Neural cell (in vitro differentiated cells): ENCODE results near the gene COL4A1. TPM values are rescaled to one million over a fixed set of nuclear protein-coding genes. Genes with fewer than 3 reads are reported as not detected.

Source experiments
- H2AFZ ChIP-seq: fragments of 200-600, 300-800 bp; sonication (generic), shearing (Covaris generic); 2 replicates; pipeline ENCODE4 v1.6.0; 2014; ENCODE audit warnings: low read depth, mild to moderate bottlenecking, antibody characterized with exemption, low read length, moderate library complexity
- H3F3A ChIP-seq: fragments of 200-600 bp; shearing (Covaris generic); 2 replicates; pipeline ENCODE4 v1.6.1; 2016; ENCODE audit warnings: mild to moderate bottlenecking, moderate library complexity, mixed read lengths, antibody characterized with exemption, low read length; ENCODE audit not compliant: insufficient read depth, poor library complexity, severe bottlenecking
- H3K27ac ChIP-seq: fragments of 200-600, 300-800 bp; sonication (generic), shearing (Covaris generic); 2 replicates; pipeline ENCODE4 v1.5.1; 2014; ENCODE audit warnings: mild to moderate bottlenecking, low read length, moderate library complexity
- H3K27me3 ChIP-seq: fragments of 300-800, 200-600 bp; sonication (generic), shearing (Covaris generic); 2 replicates; pipeline ENCODE4 v1.6.0; 2014; ENCODE audit warnings: mild to moderate bottlenecking, low read depth, low read length, moderate library complexity; ENCODE audit not compliant: insufficient read depth
- H3K36me3 ChIP-seq: fragments of 300-800, 200-600 bp; sonication (generic), shearing (Covaris generic); 2 replicates; pipeline ENCODE4 v1.5.1; 2014; ENCODE audit warnings: mild to moderate bottlenecking, antibody characterized with exemption, low read length, moderate library complexity; ENCODE audit not compliant: insufficient read depth
- H3K4me2 ChIP-seq: fragments of 300-800, 200-600 bp; sonication (generic), shearing (Covaris generic); 2 replicates; pipeline ENCODE4 v1.6.0; 2014; ENCODE audit warnings: mild to moderate bottlenecking, low read length
- H3K4me3 ChIP-seq: fragments of 300-800, 200-600 bp; sonication (generic), shearing (Covaris generic); 2 replicates; pipeline ENCODE4 v1.5.1; 2014; ENCODE audit warnings: mild to moderate bottlenecking, low read length, moderate library complexity
- H3K79me2 ChIP-seq: fragments of 200-600 bp; shearing (Covaris generic); replicated peaks from 2 replicates; pipeline ENCODE4 v1.6.0; 2014; ENCODE audit warnings: mild to moderate bottlenecking, low read length, moderate library complexity; ENCODE audit not compliant: insufficient read depth
- H3K9ac ChIP-seq: fragments of 300-800, 200-600 bp; sonication (generic), shearing (Covaris generic); 2 replicates; pipeline ENCODE4 v1.6.1; 2016; ENCODE audit warnings: mild to moderate bottlenecking, low read length, mixed read lengths
- H3K9me2 ChIP-seq: fragments of 200-600 bp; shearing (Covaris generic); 2 replicates; pipeline ENCODE4 v1.6.1; 2016; ENCODE audit warnings: mild to moderate bottlenecking, low read length, mixed read lengths; ENCODE audit not compliant: insufficient read depth
- H3K9me3 ChIP-seq: fragments of 200-600, 300-800 bp; sonication (generic), shearing (Covaris generic); 2 replicates; pipeline ENCODE4 v1.6.1; 2016; ENCODE audit warnings: mild to moderate bottlenecking, mixed run types, low read length, moderate library complexity, mixed read lengths
- H4K20me1 ChIP-seq: fragments of 200-600 bp; shearing (Covaris generic); 2 replicates; pipeline ENCODE4 v1.6.1; 2016; ENCODE audit warnings: mild to moderate bottlenecking, mixed run types; ENCODE audit not compliant: insufficient read depth
- EP300 ChIP-seq: fragments of 450-650 bp; conservative IDR thresholded peaks from 2 replicates; pipeline ENCODE4 v1.6.1; 2014; ENCODE audit warnings: antibody characterized with exemption, mild to moderate bottlenecking, moderate library complexity; ENCODE audit not compliant: poor library complexity, severe bottlenecking
- EZH2 ChIP-seq: fragments of 200-600, 300-800 bp; shearing (Covaris generic), sonication (generic); IDR thresholded peaks from 2 replicates; pipeline ENCODE4 v1.6.1; 2014; ENCODE audit warnings: antibody characterized with exemption, low read length, borderline replicate concordance, mild to moderate bottlenecking; ENCODE audit not compliant: insufficient read depth, poor library complexity, severe bottlenecking
- MXI1 ChIP-seq: fragments of 450-650 bp; conservative IDR thresholded peaks from 2 replicates; pipeline ENCODE4 v1.6.1; 2014; ENCODE audit warnings: antibody characterized with exemption, mild to moderate bottlenecking; ENCODE audit not compliant: poor library complexity, severe bottlenecking
- POLR2AphosphoS5 ChIP-seq: IDR thresholded peaks from 2 replicates; pipeline ENCODE4 v1.6.1; 2012
- RAD21 ChIP-seq: fragments of 450-650 bp; conservative IDR thresholded peaks from 2 replicates; pipeline ENCODE4 v1.6.1; 2014; ENCODE audit warnings: antibody characterized with exemption, mild to moderate bottlenecking, moderate library complexity
- SMC3 ChIP-seq: fragments of 450-650 bp; conservative IDR thresholded peaks from 2 replicates; pipeline ENCODE4 v1.6.1; 2014; ENCODE audit warnings: antibody characterized with exemption, mild to moderate bottlenecking, moderate library complexity; ENCODE audit not compliant: poor library complexity
- TAF1 ChIP-seq: IDR thresholded peaks from 2 replicates; pipeline ENCODE4 v1.6.1; 2012; ENCODE audit warnings: low read depth
- polyA plus RNA-seq: library from polyadenylated mRNA; depleted of rRNA; stranded (reverse); fragments of >200 nt; gene quantifications from 2 replicates; pipeline ENCODE4 v1.2.3, GENCODE V29; 2014
- TF ChIP-seq, protein P1 (sequence below): IDR thresholded peaks from 2 replicates; pipeline ENCODE4 v1.6.1; 2012; ENCODE audit warnings: borderline replicate concordance
- TF ChIP-seq, protein P2 (sequence below): fragments of 450-650 bp; IDR thresholded peaks from 2 replicates; pipeline ENCODE4 v1.5.1; 2014; ENCODE audit warnings: antibody characterized with exemption, mild to moderate bottlenecking, moderate library complexity; ENCODE audit not compliant: poor library complexity, severe bottlenecking

COL4A1 gene
- polyA plus RNA-seq, 1 donor from 2014 or later: 13.1 TPM

DNA sequence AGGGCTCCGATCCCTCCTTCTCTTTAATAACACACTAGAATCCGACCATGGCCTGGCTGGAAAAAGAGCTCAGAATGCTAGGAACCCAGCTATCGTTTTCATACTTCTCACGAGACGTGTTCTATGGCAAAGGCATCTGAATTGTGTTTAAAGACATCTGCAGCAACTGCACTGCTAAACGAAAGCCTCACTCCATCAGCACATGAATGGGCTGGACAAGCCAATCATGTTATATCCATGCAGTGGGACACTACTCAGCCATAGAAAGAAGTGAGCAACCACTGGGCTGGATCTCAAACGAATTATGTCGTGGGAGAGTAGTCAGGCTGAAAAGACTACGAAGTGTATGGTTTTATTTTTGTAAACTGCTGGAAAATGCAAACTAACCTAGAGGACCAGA lies 136.1 kb downstream of the COL4A1 start:
- Histone ChIP-seq H3K9me2 (no peaks in the 10 kb centered on the region), H3K27me3 (no peaks in the 10 kb centered on the region), H3K4me3 (no peak overlapping the region), H3K27ac (no peak overlapping the region), H4K20me1 (no peaks in the 10 kb centered on the region), H3K9me3 (peaks cover 5% of the 10 kb centered on the region), H3K36me3 (peaks cover 18% of the 10 kb centered on the region), H3K4me2 (no peak overlapping the region), H3K9ac (no peak overlapping the region), H3F3A (no peaks in the 10 kb centered on the region), H2AFZ (no peak overlapping the region), H3K79me2 (no peaks in the 10 kb centered on the region)
- TF ChIP-seq EZH2: no peak
- TF ChIP-seq EP300: no peak
- TF ChIP-seq SMC3: no peak
- TF ChIP-seq, protein P1, sequence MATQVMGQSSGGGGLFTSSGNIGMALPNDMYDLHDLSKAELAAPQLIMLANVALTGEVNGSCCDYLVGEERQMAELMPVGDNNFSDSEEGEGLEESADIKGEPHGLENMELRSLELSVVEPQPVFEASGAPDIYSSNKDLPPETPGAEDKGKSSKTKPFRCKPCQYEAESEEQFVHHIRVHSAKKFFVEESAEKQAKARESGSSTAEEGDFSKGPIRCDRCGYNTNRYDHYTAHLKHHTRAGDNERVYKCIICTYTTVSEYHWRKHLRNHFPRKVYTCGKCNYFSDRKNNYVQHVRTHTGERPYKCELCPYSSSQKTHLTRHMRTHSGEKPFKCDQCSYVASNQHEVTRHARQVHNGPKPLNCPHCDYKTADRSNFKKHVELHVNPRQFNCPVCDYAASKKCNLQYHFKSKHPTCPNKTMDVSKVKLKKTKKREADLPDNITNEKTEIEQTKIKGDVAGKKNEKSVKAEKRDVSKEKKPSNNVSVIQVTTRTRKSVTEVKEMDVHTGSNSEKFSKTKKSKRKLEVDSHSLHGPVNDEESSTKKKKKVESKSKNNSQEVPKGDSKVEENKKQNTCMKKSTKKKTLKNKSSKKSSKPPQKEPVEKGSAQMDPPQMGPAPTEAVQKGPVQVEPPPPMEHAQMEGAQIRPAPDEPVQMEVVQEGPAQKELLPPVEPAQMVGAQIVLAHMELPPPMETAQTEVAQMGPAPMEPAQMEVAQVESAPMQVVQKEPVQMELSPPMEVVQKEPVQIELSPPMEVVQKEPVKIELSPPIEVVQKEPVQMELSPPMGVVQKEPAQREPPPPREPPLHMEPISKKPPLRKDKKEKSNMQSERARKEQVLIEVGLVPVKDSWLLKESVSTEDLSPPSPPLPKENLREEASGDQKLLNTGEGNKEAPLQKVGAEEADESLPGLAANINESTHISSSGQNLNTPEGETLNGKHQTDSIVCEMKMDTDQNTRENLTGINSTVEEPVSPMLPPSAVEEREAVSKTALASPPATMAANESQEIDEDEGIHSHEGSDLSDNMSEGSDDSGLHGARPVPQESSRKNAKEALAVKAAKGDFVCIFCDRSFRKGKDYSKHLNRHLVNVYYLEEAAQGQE: no peak
- TF ChIP-seq TAF1: no peak
- TF ChIP-seq, protein P2, sequence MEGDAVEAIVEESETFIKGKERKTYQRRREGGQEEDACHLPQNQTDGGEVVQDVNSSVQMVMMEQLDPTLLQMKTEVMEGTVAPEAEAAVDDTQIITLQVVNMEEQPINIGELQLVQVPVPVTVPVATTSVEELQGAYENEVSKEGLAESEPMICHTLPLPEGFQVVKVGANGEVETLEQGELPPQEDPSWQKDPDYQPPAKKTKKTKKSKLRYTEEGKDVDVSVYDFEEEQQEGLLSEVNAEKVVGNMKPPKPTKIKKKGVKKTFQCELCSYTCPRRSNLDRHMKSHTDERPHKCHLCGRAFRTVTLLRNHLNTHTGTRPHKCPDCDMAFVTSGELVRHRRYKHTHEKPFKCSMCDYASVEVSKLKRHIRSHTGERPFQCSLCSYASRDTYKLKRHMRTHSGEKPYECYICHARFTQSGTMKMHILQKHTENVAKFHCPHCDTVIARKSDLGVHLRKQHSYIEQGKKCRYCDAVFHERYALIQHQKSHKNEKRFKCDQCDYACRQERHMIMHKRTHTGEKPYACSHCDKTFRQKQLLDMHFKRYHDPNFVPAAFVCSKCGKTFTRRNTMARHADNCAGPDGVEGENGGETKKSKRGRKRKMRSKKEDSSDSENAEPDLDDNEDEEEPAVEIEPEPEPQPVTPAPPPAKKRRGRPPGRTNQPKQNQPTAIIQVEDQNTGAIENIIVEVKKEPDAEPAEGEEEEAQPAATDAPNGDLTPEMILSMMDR: no peak
- no peak for TF ChIP-seq POLR2AphosphoS5
- no peak for TF ChIP-seq RAD21
- TF ChIP-seq MXI1: no peak

- Histone ChIP-seq H3K9ac (no peak overlapping the region), H3K36me3 (peaks cover 18% of the 10 kb centered on the region), H4K20me1 (no peaks in the 10 kb centered on the region), H3K9me3 (peaks cover 5% of the 10 kb centered on the region), H3F3A (no peaks in the 10 kb centered on the region), H3K79me2 (no peaks in the 10 kb centered on the region), H3K4me2 (no peak overlapping the region), H3K27ac (no peak overlapping the region), H3K4me3 (no peak overlapping the region), H2AFZ (no peak overlapping the region), H3K9me2 (no peaks in the 10 kb centered on the region), H3K27me3 (no peaks in the 10 kb centered on the region)
- TF ChIP-seq, protein P2: no peak
- TF ChIP-seq SMC3 (no peak), EP300 (no peak), TAF1 (no peak), EZH2 (no peak), RAD21 (no peak), MXI1 (no peak), POLR2AphosphoS5 (no peak)
- TF ChIP-seq, protein P1: no peak
Measured at GRCh38 chr13:110170020-110170790, 136.8 kb downstream of the COL4A1 start.
